ENCODE data around the gene OPN4. TPM values are rescaled to one million over a fixed set of nuclear protein-coding genes. Genes with fewer than 3 reads are reported as not detected.
A peak's percentile ranks its signal among the peaks of the same experiment; 100 is the strongest.

The OPN4 gene
- total RNA-seq, 1 experiment from 2014 or later = not detected

GRCh38 chr10:86699541-86699940, 45.2 kb downstream of the OPN4 start:
- no peak for DNase-seq (ENCODE audit: low read depth)

- DNase-seq (ENCODE audit: low read depth) = no peak
Observed at GRCh38 chr10:86699991-86700840, 45.9 kb downstream of the OPN4 start.

- DNase-seq (ENCODE audit: low read depth) = no peak
Observed at GRCh38 chr10:86700851-86701617, 46.7 kb downstream of the OPN4 start.

GRCh38 chr10:86703176-86703575, 48.8 kb downstream of the OPN4 start:
- no peak for DNase-seq (ENCODE audit: low read depth)

GRCh38 chr10:86705139-86705538, 50.8 kb downstream of the OPN4 start:
- no peak for DNase-seq (ENCODE audit: low read depth)

- DNase-seq (ENCODE audit: low read depth) = no peak
Observed at GRCh38 chr10:86705905-86706304, 51.6 kb downstream of the OPN4 start.

- DNase-seq (ENCODE audit: low read depth) = no peak
Observed at GRCh38 chr10:86706401-86706841, 52.1 kb downstream of the OPN4 start.

- DNase-seq (ENCODE audit: low read depth) = no peak
Observed at GRCh38 chr10:86706977-86707376, 52.6 kb downstream of the OPN4 start.

- DNase-seq (ENCODE audit: low read depth) = no peak
Observed at GRCh38 chr10:86707505-86707904, 53.2 kb downstream of the OPN4 start.

- DNase-seq (ENCODE audit: low read depth) = no peak
Observed at GRCh38 chr10:86708068-86708782, 53.9 kb downstream of the OPN4 start.

- DNase-seq (ENCODE audit: low read depth) = no peak
Observed at GRCh38 chr10:86708783-86709380, 54.5 kb downstream of the OPN4 start.

GRCh38 chr10:86709396-86710185, 55.2 kb downstream of the OPN4 start:
- no peak for DNase-seq (ENCODE audit: low read depth)

- peak; percentile 81 for DNase-seq (ENCODE audit: low read depth)
Observed at GRCh38 chr10:86710987-86711512, 56.7 kb downstream of the OPN4 start.

- DNase-seq (ENCODE audit: low read depth) = peak; percentile 32
Observed at GRCh38 chr10:86711513-86712316, 57.4 kb downstream of the OPN4 start.

GRCh38 chr10:86712317-86712707, 58.0 kb downstream of the OPN4 start:
- DNase-seq (ENCODE audit: low read depth) = no peak

- no peak for DNase-seq (ENCODE audit: low read depth)
Observed at GRCh38 chr10:86715156-86715795, 60.9 kb downstream of the OPN4 start.

- DNase-seq (ENCODE audit: low read depth) = no peak
Observed at GRCh38 chr10:86715836-86716235, 61.5 kb downstream of the OPN4 start.
